B cell (primary cell): ENCODE data around the gene SNAPIN.

Source experiments
- EZH2 ChIP-seq: IDR thresholded peaks from 2 replicates; pipeline ENCODE4 v1.6.1; 2012; ENCODE audit warnings: borderline replicate concordance, low read depth, mild to moderate bottlenecking, moderate library complexity, low read length; ENCODE audit not compliant: insufficient read depth, poor library complexity, severe bottlenecking
- TF ChIP-seq, protein P1 (sequence below): fragments of 200-600 bp; IDR thresholded peaks from one replicate; pipeline ENCODE4 v1.8.0; 2022; ENCODE audit warnings: antibody characterized with exemption, mild to moderate bottlenecking

DNA sequence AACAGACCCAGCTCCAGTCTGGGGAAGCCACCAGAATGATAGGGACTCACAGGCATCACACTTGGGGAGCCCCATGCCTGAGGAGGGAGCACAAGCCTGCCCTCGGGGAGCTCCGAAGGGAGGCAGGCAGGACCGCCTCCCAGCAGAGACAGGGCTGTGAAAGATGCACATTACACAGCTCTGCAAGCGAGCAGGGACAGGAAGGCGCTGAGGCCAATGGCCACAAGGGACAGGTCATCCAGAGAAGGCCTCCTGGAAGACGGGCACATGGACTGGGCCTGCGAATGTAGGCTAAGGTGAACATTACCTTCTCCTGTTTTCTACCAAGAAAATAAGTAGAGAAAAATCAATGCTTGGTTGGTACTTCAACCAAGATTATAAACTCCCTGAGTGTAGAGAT lies 24.2 kb downstream of the SNAPIN start:
- TF ChIP-seq, protein P1, sequence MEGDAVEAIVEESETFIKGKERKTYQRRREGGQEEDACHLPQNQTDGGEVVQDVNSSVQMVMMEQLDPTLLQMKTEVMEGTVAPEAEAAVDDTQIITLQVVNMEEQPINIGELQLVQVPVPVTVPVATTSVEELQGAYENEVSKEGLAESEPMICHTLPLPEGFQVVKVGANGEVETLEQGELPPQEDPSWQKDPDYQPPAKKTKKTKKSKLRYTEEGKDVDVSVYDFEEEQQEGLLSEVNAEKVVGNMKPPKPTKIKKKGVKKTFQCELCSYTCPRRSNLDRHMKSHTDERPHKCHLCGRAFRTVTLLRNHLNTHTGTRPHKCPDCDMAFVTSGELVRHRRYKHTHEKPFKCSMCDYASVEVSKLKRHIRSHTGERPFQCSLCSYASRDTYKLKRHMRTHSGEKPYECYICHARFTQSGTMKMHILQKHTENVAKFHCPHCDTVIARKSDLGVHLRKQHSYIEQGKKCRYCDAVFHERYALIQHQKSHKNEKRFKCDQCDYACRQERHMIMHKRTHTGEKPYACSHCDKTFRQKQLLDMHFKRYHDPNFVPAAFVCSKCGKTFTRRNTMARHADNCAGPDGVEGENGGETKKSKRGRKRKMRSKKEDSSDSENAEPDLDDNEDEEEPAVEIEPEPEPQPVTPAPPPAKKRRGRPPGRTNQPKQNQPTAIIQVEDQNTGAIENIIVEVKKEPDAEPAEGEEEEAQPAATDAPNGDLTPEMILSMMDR: no peak
- no peak for TF ChIP-seq EZH2
